H9 (cell line): ENCODE data around the gene MEDAG. TPM values are rescaled to one million over a fixed set of nuclear protein-coding genes. Genes with fewer than 3 reads are reported as not detected.

ENCODE experiments used
- DNase-seq: peaks from one replicate; pipeline ENCODE4 v3.0.0-alpha.2; 2017
- H2AFZ ChIP-seq: one replicate; pipeline ENCODE4 v1.6.1; 2013; ENCODE audit warnings: mild to moderate bottlenecking, low read length, control low read depth, moderate library complexity
- H2AK5ac ChIP-seq: 2 replicates; pipeline ENCODE4 v1.6.1; 2013; ENCODE audit warnings: low read length, control low read depth, mixed read lengths; ENCODE audit not compliant: insufficient read length
- H2BK120ac ChIP-seq: one replicate; pipeline ENCODE4 v1.6.1; 2013; ENCODE audit warnings: low read depth, mild to moderate bottlenecking, low read length, control low read depth, inconsistent platforms; ENCODE audit not compliant: poor library complexity, severe bottlenecking
- H2BK12ac ChIP-seq: 2 replicates; pipeline ENCODE4 v1.6.1; 2013; ENCODE audit warnings: low read length, control low read depth, mixed read lengths, low read depth; ENCODE audit not compliant: insufficient read length
- H2BK15ac ChIP-seq: 2 replicates; pipeline ENCODE4 v1.6.1; 2013; ENCODE audit warnings: low read depth, low read length, control low read depth
- H2BK20ac ChIP-seq: one replicate; pipeline ENCODE4 v1.6.1; 2013; ENCODE audit warnings: low read depth, mild to moderate bottlenecking, low read length, control low read depth, inconsistent platforms; ENCODE audit not compliant: poor library complexity, severe bottlenecking
- H2BK5ac ChIP-seq: 2 replicates; pipeline ENCODE4 v1.6.1; 2013; ENCODE audit warnings: low read length, control low read depth, mixed read lengths; ENCODE audit not compliant: insufficient read length
- H3K14ac ChIP-seq: 2 replicates; pipeline ENCODE4 v1.6.1; 2013; ENCODE audit warnings: low read length, control low read depth; ENCODE audit not compliant: insufficient read depth
- H3K18ac ChIP-seq: 2 replicates; pipeline ENCODE4 v1.6.1; 2013; ENCODE audit warnings: low read depth, mild to moderate bottlenecking, mixed read lengths, low read length, control low read depth; ENCODE audit not compliant: insufficient read length
- H3K23ac ChIP-seq: 2 replicates; pipeline ENCODE4 v1.6.1; 2013; ENCODE audit warnings: low read length, control low read depth, mixed read lengths, low read depth; ENCODE audit not compliant: insufficient read length
- H3K23me2 ChIP-seq: 2 replicates; pipeline ENCODE4 v1.6.1; 2013; ENCODE audit warnings: low read depth, mild to moderate bottlenecking, mixed read lengths, low read length, control low read depth; ENCODE audit not compliant: insufficient read length, poor library complexity, severe bottlenecking
- H3K27ac ChIP-seq: 2 replicates; pipeline ENCODE4 v1.5.1; 2013; ENCODE audit warnings: low read length, control low read depth, mixed read lengths, low read depth; ENCODE audit not compliant: insufficient read length
- H3K27me3 ChIP-seq: 2 replicates; pipeline ENCODE4 v1.6.1; 2013; ENCODE audit warnings: low read length, control low read depth, inconsistent platforms; ENCODE audit not compliant: insufficient read depth
- H3K4ac ChIP-seq: 2 replicates; pipeline ENCODE4 v1.6.1; 2013; ENCODE audit warnings: low read depth, mild to moderate bottlenecking, control low read depth, inconsistent platforms, low read length, moderate library complexity
- H3K4me1 ChIP-seq: 2 replicates; pipeline ENCODE4 v1.6.1; 2013; ENCODE audit warnings: low read length, control low read depth, inconsistent platforms; ENCODE audit not compliant: insufficient read depth
- H3K4me2 ChIP-seq: 2 replicates; pipeline ENCODE4 v1.6.1; 2013; ENCODE audit warnings: low read length, control low read depth, mixed read lengths; ENCODE audit not compliant: insufficient read length, insufficient read depth
- H3K56ac ChIP-seq: 2 replicates; pipeline ENCODE4 v1.6.1; 2013; ENCODE audit warnings: low read depth, mild to moderate bottlenecking, mixed read lengths, low read length, control low read depth; ENCODE audit not compliant: insufficient read length
- H3K79me1 ChIP-seq: 2 replicates; pipeline ENCODE4 v1.6.1; 2013; ENCODE audit warnings: low read depth, mild to moderate bottlenecking, moderate library complexity, low read length, control low read depth, inconsistent platforms; ENCODE audit not compliant: insufficient read depth, poor library complexity, severe bottlenecking
- H3K79me2 ChIP-seq: 2 replicates; pipeline ENCODE4 v1.6.1; 2013; ENCODE audit warnings: low read length, control low read depth, inconsistent platforms; ENCODE audit not compliant: insufficient read depth
- H3K9ac ChIP-seq: 2 replicates; pipeline ENCODE4 v1.6.1; 2013; ENCODE audit warnings: low read length, control low read depth, mixed read lengths; ENCODE audit not compliant: insufficient read length; ENCODE audit errors: extremely low read depth
- H3K9me3 ChIP-seq: one replicate; pipeline ENCODE4 v1.6.1; 2013; ENCODE audit warnings: low read depth, low read length, inconsistent platforms; ENCODE audit not compliant: control insufficient read depth
- H3T11ph ChIP-seq: one replicate; pipeline ENCODE4 v1.6.1; 2013; ENCODE audit warnings: mild to moderate bottlenecking, low read length, control low read depth, inconsistent platforms
- H4K20me1 ChIP-seq: one replicate; pipeline ENCODE4 v1.6.1; 2013; ENCODE audit not compliant: control insufficient read depth, insufficient read length, insufficient read depth
- H4K5ac ChIP-seq: 2 replicates; pipeline ENCODE4 v1.6.1; 2013; ENCODE audit warnings: low read depth, mild to moderate bottlenecking, mixed read lengths, low read length, control low read depth; ENCODE audit not compliant: insufficient read length
- H4K8ac ChIP-seq: replicated peaks from 2 replicates; pipeline ENCODE4 v1.6.1; 2013; ENCODE audit warnings: low read length, control low read depth, mixed read lengths, low read depth; ENCODE audit not compliant: insufficient read length
- H4K91ac ChIP-seq: 2 replicates; pipeline ENCODE4 v1.6.1; 2013; ENCODE audit warnings: low read depth, mild to moderate bottlenecking, moderate library complexity, mixed read lengths, low read length, control low read depth; ENCODE audit not compliant: insufficient read length
- H3K27ac Mint-ChIP-seq, 3 experiments: 2 replicates in 2 of 3; 3 replicates in 1 of 3; pipeline ENCODE4 v1.8.0; 2020 to 2021; ENCODE audit warnings: mixed read lengths in 3 of 3, mild to moderate bottlenecking in 1 of 3, moderate library complexity in 1 of 3
- H3K27me3 Mint-ChIP-seq: 2 replicates; pipeline ENCODE4 v1.8.0; 2021; ENCODE audit warnings: low read depth, mild to moderate bottlenecking, moderate library complexity, mixed read lengths
- H3K36me3 Mint-ChIP-seq, 3 experiments: 2 replicates in 2 of 3; 3 replicates in 1 of 3; pipeline ENCODE4 v1.8.0; 2020 to 2021; ENCODE audit warnings: low read depth in 3 of 3, mixed read lengths in 3 of 3; ENCODE audit not compliant: insufficient read depth in 1 of 3
- H3K4me1 Mint-ChIP-seq, 2 experiments: 2 replicates each; pipeline ENCODE4 v1.8.0; 2020; ENCODE audit warnings: mixed read lengths in 2 of 2
- H3K4me3 Mint-ChIP-seq, 2 experiments: 2 replicates in 1 of 2; 3 replicates in 1 of 2; pipeline ENCODE4 v1.8.0; 2020 to 2021; ENCODE audit warnings: mild to moderate bottlenecking in 2 of 2, mixed read lengths in 2 of 2, moderate library complexity in 1 of 2
- H3K9me3 Mint-ChIP-seq, 2 experiments: 2 replicates in 1 of 2; 3 replicates in 1 of 2; pipeline ENCODE4 v1.8.0; 2020; ENCODE audit warnings: mild to moderate bottlenecking in 2 of 2, mixed read lengths in 2 of 2, moderate library complexity in 1 of 2
- CTCF ChIP-seq: fragments of 200-600 bp; sonication (generic); conservative IDR thresholded peaks from 3 replicates; pipeline ENCODE4 v1.8.0; 2021; ENCODE audit warnings: antibody characterized with exemption, mild to moderate bottlenecking
- WGBS: extraction: QIAGEN DNeasy Blood & Tissue Kit; methylation state at CpG from one replicate; pipeline ENCODE4 v1.1.7; 2013; ENCODE audit warnings: missing lambda C conversion rate, low lambda C conversion rate, mixed read lengths; ENCODE audit not compliant: insufficient read length; ENCODE audit errors: extremely low coverage; 5-methylcytosine and 5-hydroxymethylcytosine counted together
- total RNA-seq: library from RNA; stranded (reverse); gene quantifications from 2 replicates; pipeline ENCODE4 v1.2.1, GENCODE V29; 2021

Gene MEDAG
- total RNA-seq, 1 experiment from 2014 or later: 0.87 TPM

GRCh38 chr13:30971575-30971974, 65.5 kb downstream of the MEDAG start:
- peaks cover 2% of the 10 kb centered on the region; the same call in 1 of the 2 replicates for H3K27me3 Mint-ChIP-seq
- Histone ChIP-seq H3K18ac (no peak overlapping the region), H4K20me1 (no peaks in the 10 kb centered on the region), H3K9ac (no peak overlapping the region), H4K5ac (no peak overlapping the region), H2BK5ac (no peak overlapping the region), H3K79me2 (no peaks in the 10 kb centered on the region), H4K8ac (no peak overlapping the region), H2BK15ac (no peak overlapping the region), H3K9me3 (peaks cover 10% of the 10 kb centered on the region), H3K14ac (no peak overlapping the region), H3T11ph (no peak overlapping the region), H3K27ac (no peak overlapping the region), H3K4me1 (no peaks in the 10 kb centered on the region), H4K91ac (no peak overlapping the region), H2BK20ac (no peak overlapping the region), H3K23ac (no peak overlapping the region), H3K23me2 (no peaks in the 10 kb centered on the region), H3K4ac (no peak overlapping the region), H3K4me2 (no peak overlapping the region), H2BK12ac (no peak overlapping the region), H2BK120ac (no peak overlapping the region), H2AFZ (no peak overlapping the region), H3K79me1 (no peaks in the 10 kb centered on the region), H3K56ac (no peak overlapping the region), H2AK5ac (no peak overlapping the region), H3K27me3 (no peaks in the 10 kb centered on the region)
- H3K36me3 Mint-ChIP-seq: peaks cover 3 to 6% (median 5%) of the 10 kb centered on the region in 3 experiments; a peak in 6 of 7 replicates
- no peak overlapping the region for H3K27ac Mint-ChIP-seq
- peaks cover 18 to 21% of the 10 kb centered on the region in 2 experiments for H3K9me3 Mint-ChIP-seq
- no peak for TF ChIP-seq CTCF
- DNase-seq: no peak
- H3K4me3 Mint-ChIP-seq: no peak overlapping the region
- no CpG with 5 or more reads among the region's 2 CpGs for WGBS
- H3K4me1 Mint-ChIP-seq: no peaks in the 10 kb centered on the region
